ENCODE measurements around the gene WWC1.

The WWC1 gene

GRCh38 chr5:168270476-168270875 lies 21.0 kb upstream of the WWC1 start:
- DNase-seq (ENCODE audit: extremely low read depth, low read depth), result no peak
- TF ChIP-seq CTCF (IDR thresholded peaks at IDR 0.05; ENCODE audit: low read depth, low read length, missing control alignments), result no peak
- no peak overlapping the region for H3K4me3 ChIP-seq (replicated peaks; ENCODE audit: low read depth, low read length)

- DNase-seq (ENCODE audit: extremely low read depth, low read depth), result no peak
- no peak for TF ChIP-seq CTCF (IDR thresholded peaks at IDR 0.05; ENCODE audit: low read depth, low read length, missing control alignments)
- no peak overlapping the region for H3K4me3 ChIP-seq (replicated peaks; ENCODE audit: low read depth, low read length)
Measured at GRCh38 chr5:168273056-168273980, 18.1 kb upstream of the WWC1 start.

DNA sequence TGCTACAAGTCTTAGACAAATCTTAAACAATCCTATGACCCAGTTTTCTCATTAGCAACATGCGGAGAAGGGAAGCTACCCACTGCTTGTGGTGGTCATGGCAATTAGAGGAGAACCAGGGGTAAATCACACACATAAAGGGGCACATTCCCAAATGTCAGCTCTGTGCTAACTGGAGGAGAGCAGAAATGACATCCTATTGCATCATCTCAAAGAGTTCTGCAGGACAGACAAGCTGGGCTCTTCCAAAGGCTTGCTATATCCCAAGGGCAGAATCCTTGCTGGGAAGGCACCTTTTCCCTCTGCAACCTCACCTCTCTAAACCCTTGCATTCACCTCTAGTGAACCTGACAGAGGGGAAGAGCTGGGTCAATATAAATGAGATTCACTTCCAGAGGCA lies 17.0 kb upstream of the WWC1 start:
- no peak for DNase-seq (ENCODE audit: extremely low read depth, low read depth)
- no peak overlapping the region for H3K4me3 ChIP-seq (replicated peaks; ENCODE audit: low read depth, low read length)
- no peak for TF ChIP-seq CTCF (IDR thresholded peaks at IDR 0.05; ENCODE audit: low read depth, low read length, missing control alignments)

DNA sequence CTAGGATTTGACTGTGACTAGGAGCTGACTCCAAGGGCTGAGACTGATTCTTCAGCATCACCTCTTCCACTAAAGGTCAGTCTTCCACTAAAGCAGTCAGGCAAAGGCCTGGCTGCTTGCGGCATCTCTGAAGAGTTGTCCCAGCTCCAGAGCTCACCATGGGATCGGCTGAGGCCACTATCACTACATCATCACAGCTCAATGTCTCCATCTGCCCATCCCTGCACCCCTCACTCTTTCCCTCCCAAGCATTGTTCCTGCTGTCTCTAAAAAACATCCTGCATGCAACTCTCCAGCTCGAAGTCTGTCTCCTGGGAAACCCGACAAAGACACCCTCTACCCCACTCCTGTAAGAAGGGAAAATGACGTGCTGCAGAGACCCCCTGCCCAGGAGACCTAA lies 15.5 kb upstream of the WWC1 start:
- H3K4me3 ChIP-seq (replicated peaks; ENCODE audit: low read depth, low read length), result no peak overlapping the region
- no peak for TF ChIP-seq CTCF (IDR thresholded peaks at IDR 0.05; ENCODE audit: low read depth, low read length, missing control alignments)
- DNase-seq (ENCODE audit: extremely low read depth, low read depth), result no peak

- H3K4me3 ChIP-seq (replicated peaks; ENCODE audit: low read depth, low read length), result no peak overlapping the region
- TF ChIP-seq CTCF (IDR thresholded peaks at IDR 0.05; ENCODE audit: low read depth, low read length, missing control alignments), result no peak
- peak; percentile 47 for DNase-seq (ENCODE audit: extremely low read depth, low read depth)
Measured at GRCh38 chr5:168282120-168282519, 9.3 kb upstream of the WWC1 start.

GRCh38 chr5:168284809-168285208 lies 6.6 kb upstream of the WWC1 start:
- TF ChIP-seq CTCF (IDR thresholded peaks at IDR 0.05; ENCODE audit: low read depth, low read length, missing control alignments), result no peak
- no peak overlapping the region for H3K4me3 ChIP-seq (replicated peaks; ENCODE audit: low read depth, low read length)
- no peak for DNase-seq (ENCODE audit: extremely low read depth, low read depth)

All from HFF-Myc (cell line).